Psoas muscle (tissue), 8 donors: ENCODE data around the gene SMYD3. TPM values are rescaled to one million over a fixed set of nuclear protein-coding genes. Genes with fewer than 3 reads are reported as not detected.
"Not testable (repeated sequence)": the region's sequence is repeated elsewhere in the genome, so short reads cannot be mapped to it uniquely, and the experiment has no call there.

Source experiments
- ATAC-seq, 4 donors: fragments of 200-7000 bp; cut with Tn5 transposase; one replicate each; pipeline ENCODE4 v1.9.1; 2020; ENCODE audit warnings: moderate library complexity in 3 of 4, mild to moderate bottlenecking in 2 of 4
- DNase-seq, 2 donors: peaks; one replicate each; pipeline ENCODE4 v3.0.0-alpha.2; 2020
- H3K27ac ChIP-seq: fragments of 200-600 bp; one replicate; pipeline ENCODE4 v1.8.0; 2022
- H3K27me3 ChIP-seq, 3 donors: fragments of 200-600 bp in 1 of 3; one replicate each; pipeline versions ENCODE4 v1.6.1 to v1.8.0; 2013 to 2022; ENCODE audit warnings: low read length in 2 of 3, mild to moderate bottlenecking in 2 of 3, moderate library complexity in 1 of 3; ENCODE audit not compliant: insufficient read depth in 3 of 3
- H3K36me3 ChIP-seq, 2 donors: fragments of 200-600 bp in 1 of 2; one replicate each; pipeline versions ENCODE4 v1.6.1 to v1.8.0; 2013 to 2022; ENCODE audit warnings: low read depth in 1 of 2, mild to moderate bottlenecking in 1 of 2, moderate library complexity in 1 of 2; ENCODE audit not compliant: insufficient read depth in 1 of 2
- H3K4me1 ChIP-seq: fragments of 200-600 bp; one replicate; pipeline ENCODE4 v1.8.0; 2022
- H3K4me3 ChIP-seq: fragments of 200-600 bp; one replicate; pipeline ENCODE4 v1.8.0; 2022; ENCODE audit warnings: mild to moderate bottlenecking
- H3K9me3 ChIP-seq: fragments of 200-600 bp; one replicate; pipeline ENCODE4 v1.8.0; 2022
- WGBS, 3 donors: extraction: QIAGEN DNeasy Blood & Tissue Kit; methylation state at CpG; one replicate each; pipeline versions ENCODE4 v1.1.6 to v1.1.7; 2013; 5-methylcytosine and 5-hydroxymethylcytosine counted together
- intact Hi-C, 2 donors: fragments of 100-400 bp; cut with DNase I; formaldehyde crosslinking; loops; one replicate each; pipeline versions ENCODE4 v1.11.0 to v1.14.2; 2022
- polyA plus RNA-seq, 3 donors: library from polyadenylated mRNA; stranded (reverse); fragments of 200-250 nt; gene quantifications; one replicate each; pipeline ENCODE4 v1.2.3, GENCODE V29; 2013
- total RNA-seq, 4 donors: library from RNA; stranded (reverse); fragmentation: NEBNext Ultra II Directional in 2 of 4; extraction: Animal tissue kit (Norgen Biotek cat#: 25700) in 2 of 4; gene quantifications; one replicate each; pipeline versions ENCODE4 v1.2.1 to v1.2.4, GENCODE V29; 2021 to 2023
- TF ChIP-seq, protein P1 (sequence below): fragments of 200-600 bp; IDR thresholded peaks from one replicate; pipeline ENCODE4 v1.8.0; 2022; ENCODE audit warnings: antibody characterized with exemption
- donor health status: healthy with polysubstance abuse.
- donor health status: DM: no; HTN: no; CAD: no; lungs with moderate emphysema.
- donor health status: Bipolar disorder and iron deficiency.
- donor health status: healthy.
- donor health status: DM: yes; HTN: yes; CAD: no.
- donor health status: DM: no; HTN: no; CAD: no.
- donor health status: DM: no; HTN: no; CAD: no.
- donor health status: DM: yes; HTN: yes; CAD: no.

Gene SMYD3
- total and polyA plus RNA-seq, 7 donors, result 2.9 to 6.4 (median 4.9) TPM

DNA sequence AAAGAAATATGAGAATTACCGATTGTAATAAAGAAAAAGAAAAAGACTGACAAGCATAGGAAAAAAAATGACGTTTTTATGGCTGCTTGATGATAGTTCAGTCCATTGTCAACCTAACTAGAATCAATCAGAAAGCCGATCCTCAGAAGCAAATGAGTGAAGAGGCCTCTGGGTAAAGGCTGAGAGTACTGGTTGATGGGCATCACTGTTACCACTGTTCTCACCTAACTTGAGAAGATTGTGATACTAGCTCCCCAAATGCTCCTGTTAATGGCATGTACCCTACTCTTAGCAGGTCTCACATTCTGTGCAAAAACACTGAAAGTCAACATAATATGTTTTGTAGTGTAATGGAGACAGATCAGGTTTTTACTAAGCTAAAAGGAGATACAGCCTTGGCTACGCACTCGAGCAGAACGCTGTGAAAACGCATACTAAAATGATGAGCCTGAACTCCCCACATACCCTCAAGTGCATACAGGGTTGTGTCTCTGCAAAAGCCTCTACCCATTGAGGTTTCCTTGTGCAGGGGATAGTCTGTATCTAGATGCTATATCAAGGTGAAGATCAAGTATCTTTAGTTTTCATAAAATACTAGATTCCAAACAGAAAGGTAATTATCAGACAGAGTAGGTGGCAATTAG lies 554.6 kb downstream of the SMYD3 start:
- no peak overlapping the region for H3K27ac ChIP-seq
- ATAC-seq (no peak), DNase-seq (no peak)
- H3K36me3 ChIP-seq, result no peaks in the 10 kb centered on the region
- 81 to 85% (median 84%) methylated on average over 7 of the region's 7 CpGs for WGBS, 3 donors
- no peaks in the 10 kb centered on the region for H3K9me3 ChIP-seq
- no peaks in the 10 kb centered on the region for H3K27me3 ChIP-seq
- no peak overlapping the region for H3K4me3 ChIP-seq
- H3K4me1 ChIP-seq, result peaks cover 11% of the 10 kb centered on the region
- TF ChIP-seq, protein P1, sequence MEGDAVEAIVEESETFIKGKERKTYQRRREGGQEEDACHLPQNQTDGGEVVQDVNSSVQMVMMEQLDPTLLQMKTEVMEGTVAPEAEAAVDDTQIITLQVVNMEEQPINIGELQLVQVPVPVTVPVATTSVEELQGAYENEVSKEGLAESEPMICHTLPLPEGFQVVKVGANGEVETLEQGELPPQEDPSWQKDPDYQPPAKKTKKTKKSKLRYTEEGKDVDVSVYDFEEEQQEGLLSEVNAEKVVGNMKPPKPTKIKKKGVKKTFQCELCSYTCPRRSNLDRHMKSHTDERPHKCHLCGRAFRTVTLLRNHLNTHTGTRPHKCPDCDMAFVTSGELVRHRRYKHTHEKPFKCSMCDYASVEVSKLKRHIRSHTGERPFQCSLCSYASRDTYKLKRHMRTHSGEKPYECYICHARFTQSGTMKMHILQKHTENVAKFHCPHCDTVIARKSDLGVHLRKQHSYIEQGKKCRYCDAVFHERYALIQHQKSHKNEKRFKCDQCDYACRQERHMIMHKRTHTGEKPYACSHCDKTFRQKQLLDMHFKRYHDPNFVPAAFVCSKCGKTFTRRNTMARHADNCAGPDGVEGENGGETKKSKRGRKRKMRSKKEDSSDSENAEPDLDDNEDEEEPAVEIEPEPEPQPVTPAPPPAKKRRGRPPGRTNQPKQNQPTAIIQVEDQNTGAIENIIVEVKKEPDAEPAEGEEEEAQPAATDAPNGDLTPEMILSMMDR, result no peak
- intact Hi-C loops, result no loop called here

DNA sequence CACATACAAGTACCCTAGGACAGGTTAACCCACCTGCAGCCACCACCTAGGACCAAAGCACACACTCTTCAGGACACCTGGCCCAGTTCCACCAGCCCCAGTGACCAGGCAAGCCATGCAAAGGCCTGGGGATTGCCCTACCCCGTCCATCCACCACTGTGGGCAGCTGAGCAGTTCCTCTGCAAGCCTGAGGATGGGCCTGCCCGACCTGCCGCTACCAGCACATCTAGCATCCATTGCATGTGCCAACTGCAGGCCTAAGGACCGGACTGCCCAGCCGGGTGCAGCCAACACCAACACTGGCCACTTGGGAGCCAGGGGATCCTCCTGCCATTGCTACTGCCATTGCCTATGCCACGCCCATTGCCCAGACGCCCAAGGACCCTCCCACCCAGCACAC lies 558.3 kb downstream of the SMYD3 start:
- intact Hi-C loops, result no loop called here
- Histone ChIP-seq H3K4me1 (peaks cover 11% of the 10 kb centered on the region), H3K27ac (no peak overlapping the region), H3K27me3 (no peaks in the 10 kb centered on the region), H3K36me3 (no peaks in the 10 kb centered on the region), H3K4me3 (no peak overlapping the region), H3K9me3 (no peaks in the 10 kb centered on the region)
- no peak for ATAC-seq
- DNase-seq, result no peak
- TF ChIP-seq, protein P1, result no peak
- WGBS, 3 donors, result 93 to 98% (median 95%) methylated on average over 7 of the region's 7 CpGs

DNA sequence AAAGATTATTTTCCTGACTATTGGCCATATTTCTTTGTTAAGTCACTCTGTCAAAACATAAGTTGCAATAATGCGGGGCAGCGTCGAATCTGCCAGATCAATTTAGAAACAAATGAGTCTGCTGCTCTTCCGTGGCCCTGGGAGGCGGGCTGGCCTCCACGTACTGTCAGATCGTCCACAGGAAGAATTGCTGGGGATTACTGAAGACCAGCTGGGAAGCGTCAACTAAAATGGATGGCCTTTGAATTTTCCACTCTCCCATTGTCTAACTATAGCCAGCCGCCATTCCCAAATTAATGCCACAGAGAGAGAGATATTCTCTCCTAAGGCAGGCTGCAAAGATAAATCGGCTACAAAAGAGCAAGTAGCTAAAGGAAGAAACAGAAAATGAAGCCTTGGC lies 560.2 kb downstream of the SMYD3 start:
- WGBS, 3 donors, result 44 to 51% (median 49%) methylated on average over 10 of the region's 10 CpGs
- intact Hi-C loops, result no loop called here
- Histone ChIP-seq H3K9me3 (no peaks in the 10 kb centered on the region), H3K4me3 (no peak overlapping the region), H3K36me3 (no peaks in the 10 kb centered on the region), H3K27ac (no peak overlapping the region), H3K27me3 (no peaks in the 10 kb centered on the region), H3K4me1 (peaks cover 4% of the 10 kb centered on the region)
- TF ChIP-seq, protein P1, result no peak
- DNase-seq (no peak), ATAC-seq (no peak)

DNA sequence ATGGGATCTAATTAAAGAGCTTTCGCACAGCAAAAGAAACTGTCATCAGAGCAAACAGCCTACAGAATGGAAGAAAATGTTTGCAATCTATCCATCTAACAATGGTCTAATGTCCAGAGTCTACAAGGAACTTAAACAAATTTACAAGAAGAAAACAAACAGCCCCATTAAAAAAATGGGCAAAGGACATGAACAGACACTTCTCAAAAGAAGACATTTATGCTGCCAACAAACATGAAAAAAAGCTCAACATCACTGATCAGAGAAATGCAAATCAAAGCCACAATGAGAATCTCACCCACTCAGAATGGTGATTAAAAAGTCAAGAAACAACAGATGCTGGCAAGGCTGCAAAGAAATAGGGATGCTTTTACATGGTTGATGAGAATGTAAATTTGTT lies 561.9 kb downstream of the SMYD3 start:
- ATAC-seq, H3K9me3 ChIP-seq, intact Hi-C loops, H3K36me3 ChIP-seq, H3K27me3 ChIP-seq, DNase-seq, H3K27ac ChIP-seq, H3K4me3 ChIP-seq, H3K4me1 ChIP-seq: not testable (repeated sequence)
- 100% methylated on average over 1 of the region's 1 CpG for WGBS, 3 donors

DNA sequence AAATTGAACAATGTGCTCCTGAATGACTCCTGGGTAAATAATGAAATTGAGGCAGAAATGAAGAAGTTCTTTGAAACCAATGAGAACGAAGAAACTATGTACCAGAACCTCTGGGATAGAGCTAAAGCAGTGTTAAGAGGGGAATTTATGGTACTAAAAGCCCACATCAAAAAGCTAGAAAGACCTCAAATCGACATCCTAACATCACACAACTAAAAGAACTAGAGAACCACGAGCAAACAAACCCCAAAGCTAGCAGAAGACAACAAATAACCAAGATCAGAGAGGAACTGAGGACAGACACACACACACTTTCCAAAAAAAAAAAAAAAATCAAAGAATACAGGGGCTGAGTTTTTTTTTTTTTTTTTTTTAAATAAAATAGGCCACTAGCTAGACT lies 564.2 kb downstream of the SMYD3 start:
- H3K4me1 ChIP-seq, result no peaks in the 10 kb centered on the region
- WGBS, 3 donors, result 69 to 76% (median 71%) methylated on average over 3 of the region's 3 CpGs
- no peak overlapping the region for H3K4me3 ChIP-seq
- TF ChIP-seq, protein P1, result no peak
- H3K9me3 ChIP-seq, result no peaks in the 10 kb centered on the region
- H3K36me3 ChIP-seq, result no peaks in the 10 kb centered on the region
- DNase-seq (no peak), ATAC-seq (no peak)
- H3K27ac ChIP-seq, result no peak overlapping the region
- intact Hi-C loops, result no loop called here
- H3K27me3 ChIP-seq, result no peaks in the 10 kb centered on the region

DNA sequence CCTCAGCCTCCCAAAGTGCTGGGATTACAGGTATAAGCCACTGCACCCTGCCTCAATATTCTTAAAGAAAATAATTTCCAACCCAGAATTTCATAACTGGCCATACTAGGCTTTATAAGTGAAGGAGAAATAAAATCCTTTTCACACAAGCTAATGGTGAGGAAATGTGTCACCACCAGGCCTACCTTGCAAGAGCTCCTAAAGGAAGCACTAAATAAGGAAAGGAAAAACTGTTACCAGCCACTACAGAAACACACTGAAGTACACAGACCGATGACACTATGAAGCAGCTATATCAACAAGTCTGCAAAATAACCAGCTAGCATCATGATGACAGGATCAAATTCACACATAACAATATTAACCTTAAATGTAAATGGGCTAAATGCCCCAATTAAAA lies 565.3 kb downstream of the SMYD3 start:
- H3K4me3 ChIP-seq, ATAC-seq, H3K27me3 ChIP-seq, H3K36me3 ChIP-seq, DNase-seq, H3K4me1 ChIP-seq, H3K9me3 ChIP-seq, H3K27ac ChIP-seq: not testable (repeated sequence)
- 81 to 87% (median 83%) methylated on average over 1 of the region's 1 CpG for WGBS, 3 donors
- intact Hi-C loops, result loop anchor here in 1 of 2 donors (2.0 kb wide), 1 partner anchor 31 kb away; no protein-coding TSS in a partner anchor
